NCI-H748 (cell line): ENCODE results near the gene AOPEP.
"Not testable (repeated sequence)": the region's sequence is repeated elsewhere in the genome, so short reads cannot be mapped to it uniquely, and the experiment has no call there.

Experiments used
- DNase-seq: peaks from one replicate; lab custom pipeline; 2025; ENCODE audit not compliant: unreplicated experiment; lab: John Stamatoyannopoulos, UW

The AOPEP gene

GRCh38 chr9:94927762-94928670 is 201.5 kb downstream of the AOPEP start:
- DNase-seq, result no peak

GRCh38 chr9:94928691-94929368 is 202.3 kb downstream of the AOPEP start:
- DNase-seq, result peak; percentile 69

- peak; percentile 69 for DNase-seq
Observed at GRCh38 chr9:94929369-94929756, 202.9 kb downstream of the AOPEP start.

- no peak for DNase-seq
Observed at GRCh38 chr9:94931036-94931633, 204.6 kb downstream of the AOPEP start.

GRCh38 chr9:94931740-94932139 is 205.2 kb downstream of the AOPEP start:
- DNase-seq, result no peak

- no peak for DNase-seq
Observed at GRCh38 chr9:94932652-94933510, 206.4 kb downstream of the AOPEP start.

GRCh38 chr9:94933511-94933828 is 207.0 kb downstream of the AOPEP start:
- DNase-seq, result no peak

- DNase-seq, result no peak
Observed at GRCh38 chr9:94934816-94935328, 208.4 kb downstream of the AOPEP start.

- no peak for DNase-seq
Observed at GRCh38 chr9:94935396-94935795, 208.9 kb downstream of the AOPEP start.

- no peak for DNase-seq
Observed at GRCh38 chr9:94936419-94936818, 209.9 kb downstream of the AOPEP start.

- no peak for DNase-seq
Observed at GRCh38 chr9:94937214-94937903, 210.9 kb downstream of the AOPEP start.

- DNase-seq, result no peak
Observed at GRCh38 chr9:94938384-94938783, 211.9 kb downstream of the AOPEP start.

GRCh38 chr9:94940296-94940695 is 213.8 kb downstream of the AOPEP start:
- not testable (repeated sequence) for DNase-seq

- DNase-seq, result no peak
Observed at GRCh38 chr9:94941211-94941875, 214.8 kb downstream of the AOPEP start.

- no peak for DNase-seq
Observed at GRCh38 chr9:94944626-94945025, 218.1 kb downstream of the AOPEP start.

GRCh38 chr9:94945197-94946144 is 219.0 kb downstream of the AOPEP start:
- DNase-seq, result no peak

- DNase-seq, result no peak
Observed at GRCh38 chr9:94946256-94946655, 219.8 kb downstream of the AOPEP start.

- no peak for DNase-seq
Observed at GRCh38 chr9:94948567-94949235, 222.2 kb downstream of the AOPEP start.
